Endothelial cell (in vitro differentiated cells): ENCODE data around the gene OXNAD1. TPM values are rescaled to one million over a fixed set of nuclear protein-coding genes. Genes with fewer than 3 reads are reported as not detected.

ENCODE experiments used
- DNase-seq: peaks from one replicate; pipeline ENCODE4 v3.0.0; 2021; ENCODE audit warnings: low spot score
- H3K27ac Mint-ChIP-seq: one replicate; pipeline ENCODE4 v1.8.0; 2021; ENCODE audit warnings: mixed read lengths, inconsistent platforms; ENCODE audit not compliant: unreplicated experiment
- H3K27me3 Mint-ChIP-seq: one replicate; pipeline ENCODE4 v1.8.0; 2021; ENCODE audit warnings: mild to moderate bottlenecking, moderate library complexity, mixed read lengths, inconsistent platforms; ENCODE audit not compliant: unreplicated experiment
- H3K36me3 Mint-ChIP-seq: one replicate; pipeline ENCODE4 v1.8.0; 2021; ENCODE audit warnings: mild to moderate bottlenecking, low read depth, mixed read lengths, inconsistent platforms; ENCODE audit not compliant: unreplicated experiment
- H3K4me1 Mint-ChIP-seq: one replicate; pipeline ENCODE4 v1.8.0; 2021; ENCODE audit warnings: mild to moderate bottlenecking, mixed read lengths, inconsistent platforms; ENCODE audit not compliant: unreplicated experiment
- H3K4me3 Mint-ChIP-seq: one replicate; pipeline ENCODE4 v1.8.0; 2021; ENCODE audit warnings: mild to moderate bottlenecking, mixed read lengths, inconsistent platforms; ENCODE audit not compliant: unreplicated experiment
- H3K9me3 Mint-ChIP-seq: one replicate; pipeline ENCODE4 v1.8.0; 2021; ENCODE audit warnings: mixed read lengths, inconsistent platforms; ENCODE audit not compliant: unreplicated experiment
- total RNA-seq: library from RNA; stranded (reverse); fragmentation: NEBNext Ultra II Directional; extraction: Animal tissue kit (Norgen Biotek cat#: 25700); gene quantifications from one replicate; pipeline ENCODE4 v1.2.1, GENCODE V29; 2021; ENCODE audit not compliant: unreplicated experiment
- TF ChIP-seq, protein P1 (sequence below): fragments of 200-600 bp; sonication (generic); IDR thresholded peaks from one replicate; pipeline ENCODE4 v1.5.0; 2021; ENCODE audit warnings: antibody characterized with exemption; ENCODE audit not compliant: unreplicated experiment

The OXNAD1 gene
- total RNA-seq, 1 donor from 2014 or later: 10.9 TPM

DNA sequence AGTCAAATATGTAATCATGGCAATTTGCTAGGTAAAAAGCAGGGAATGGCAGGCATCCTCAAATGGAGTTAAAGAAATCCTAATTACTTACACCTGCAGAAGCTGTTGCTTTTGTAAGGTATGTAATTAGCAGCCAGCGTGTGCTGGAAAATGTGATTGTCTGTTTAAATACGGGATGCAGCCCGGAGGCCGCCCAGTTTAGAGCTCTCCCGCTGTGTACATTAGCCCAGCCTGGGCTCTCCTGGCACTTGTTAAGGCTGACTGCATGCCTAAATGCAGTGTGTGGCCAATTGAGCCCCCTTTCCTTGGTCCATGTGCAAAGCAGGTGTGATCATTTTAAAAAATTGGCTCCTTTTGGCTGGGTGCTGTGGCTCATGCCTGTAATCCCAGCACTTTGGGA is 9.3 kb upstream of the OXNAD1 start:
- H3K9me3 Mint-ChIP-seq: no peaks in the 10 kb centered on the region
- no peak overlapping the region for H3K27ac Mint-ChIP-seq
- H3K27me3 Mint-ChIP-seq: peaks cover 2% of the 10 kb centered on the region
- no peak overlapping the region for H3K4me3 Mint-ChIP-seq
- peaks cover 11% of the 10 kb centered on the region for H3K4me1 Mint-ChIP-seq
- H3K36me3 Mint-ChIP-seq: peaks cover 6% of the 10 kb centered on the region
- DNase-seq: no peak
- TF ChIP-seq, protein P1, sequence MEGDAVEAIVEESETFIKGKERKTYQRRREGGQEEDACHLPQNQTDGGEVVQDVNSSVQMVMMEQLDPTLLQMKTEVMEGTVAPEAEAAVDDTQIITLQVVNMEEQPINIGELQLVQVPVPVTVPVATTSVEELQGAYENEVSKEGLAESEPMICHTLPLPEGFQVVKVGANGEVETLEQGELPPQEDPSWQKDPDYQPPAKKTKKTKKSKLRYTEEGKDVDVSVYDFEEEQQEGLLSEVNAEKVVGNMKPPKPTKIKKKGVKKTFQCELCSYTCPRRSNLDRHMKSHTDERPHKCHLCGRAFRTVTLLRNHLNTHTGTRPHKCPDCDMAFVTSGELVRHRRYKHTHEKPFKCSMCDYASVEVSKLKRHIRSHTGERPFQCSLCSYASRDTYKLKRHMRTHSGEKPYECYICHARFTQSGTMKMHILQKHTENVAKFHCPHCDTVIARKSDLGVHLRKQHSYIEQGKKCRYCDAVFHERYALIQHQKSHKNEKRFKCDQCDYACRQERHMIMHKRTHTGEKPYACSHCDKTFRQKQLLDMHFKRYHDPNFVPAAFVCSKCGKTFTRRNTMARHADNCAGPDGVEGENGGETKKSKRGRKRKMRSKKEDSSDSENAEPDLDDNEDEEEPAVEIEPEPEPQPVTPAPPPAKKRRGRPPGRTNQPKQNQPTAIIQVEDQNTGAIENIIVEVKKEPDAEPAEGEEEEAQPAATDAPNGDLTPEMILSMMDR: no peak

DNA sequence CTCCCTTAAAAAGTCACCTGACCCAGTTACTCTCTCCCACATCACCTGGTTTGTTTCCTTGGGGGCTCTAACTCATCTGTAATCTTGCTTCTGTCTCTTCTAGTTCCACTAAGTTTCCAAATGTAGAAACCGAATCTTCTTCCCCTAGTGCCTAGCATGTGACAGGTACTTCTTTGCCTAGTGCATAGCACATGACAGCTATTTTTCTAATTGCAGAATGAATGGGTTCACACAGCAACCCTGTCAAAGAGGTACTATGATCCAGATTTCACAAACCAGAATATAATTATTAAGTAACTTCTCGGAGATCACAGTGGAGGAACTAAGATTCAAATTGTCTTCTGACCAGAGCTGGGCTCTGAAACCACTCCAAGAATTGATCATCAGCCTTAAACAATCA is 7.7 kb upstream of the OXNAD1 start:
- TF ChIP-seq, protein P1: no peak
- Mint-ChIP-seq H3K36me3 (peaks cover 6% of the 10 kb centered on the region), H3K27ac (no peak overlapping the region), H3K4me3 (no peak overlapping the region), H3K27me3 (no peaks in the 10 kb centered on the region), H3K4me1 (peaks cover 5% of the 10 kb centered on the region), H3K9me3 (no peaks in the 10 kb centered on the region)
- no peak for DNase-seq

DNA sequence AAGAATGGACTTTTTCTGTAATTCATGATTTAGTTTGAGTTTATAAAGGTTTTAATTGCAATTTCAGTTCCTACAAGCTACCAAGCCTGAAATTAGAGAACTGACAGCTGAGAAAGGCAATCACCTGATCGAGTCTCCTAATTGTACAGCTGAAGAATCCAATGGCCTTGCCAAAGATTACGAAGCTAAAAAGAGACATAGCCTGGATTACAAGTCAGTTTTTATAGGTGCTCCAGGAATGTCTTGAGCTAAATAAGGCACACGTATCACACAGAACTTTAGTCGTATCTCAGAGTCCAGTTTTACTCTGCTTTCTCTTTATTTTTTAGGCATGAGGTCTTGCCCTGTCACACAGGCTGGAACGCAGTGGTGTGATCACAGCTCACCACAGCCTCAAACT is 6.8 kb upstream of the OXNAD1 start:
- TF ChIP-seq, protein P1: no peak
- H3K36me3 Mint-ChIP-seq: peaks cover 6% of the 10 kb centered on the region
- H3K4me3 Mint-ChIP-seq: no peak overlapping the region
- H3K4me1 Mint-ChIP-seq: peaks cover 5% of the 10 kb centered on the region
- H3K27ac Mint-ChIP-seq: no peak overlapping the region
- H3K9me3 Mint-ChIP-seq: no peaks in the 10 kb centered on the region
- H3K27me3 Mint-ChIP-seq: no peaks in the 10 kb centered on the region
- no peak for DNase-seq

GRCh38 chr3:16258866-16259265 is 6.1 kb upstream of the OXNAD1 start:
- Mint-ChIP-seq H3K4me1 (peaks cover 5% of the 10 kb centered on the region), H3K4me3 (no peak overlapping the region), H3K27me3 (no peaks in the 10 kb centered on the region), H3K9me3 (no peaks in the 10 kb centered on the region), H3K27ac (no peak overlapping the region), H3K36me3 (peaks cover 6% of the 10 kb centered on the region)
- no peak for DNase-seq
- TF ChIP-seq, protein P1: no peak

DNA sequence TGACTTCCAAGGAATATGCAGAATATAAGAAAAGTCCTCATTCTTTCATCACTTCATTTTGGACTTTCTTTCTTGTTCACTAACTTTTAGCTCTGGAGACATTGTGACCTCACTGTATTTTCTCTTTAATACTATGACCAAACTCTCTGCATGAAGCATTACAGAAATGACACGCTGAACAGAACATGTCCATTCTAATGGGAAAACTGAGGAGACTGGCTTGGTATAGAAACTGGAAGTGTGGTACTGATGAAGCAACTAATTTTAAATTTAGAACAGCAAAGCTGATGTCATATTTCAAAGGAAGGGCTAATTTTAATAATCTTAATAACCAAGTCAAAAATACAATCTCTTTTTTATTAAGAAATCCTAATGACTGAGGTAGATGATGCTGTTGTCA is 5.0 kb upstream of the OXNAD1 start:
- DNase-seq: no peak

More for the DNA sequence above, 5.0 kb upstream of the OXNAD1 start:
- Mint-ChIP-seq H3K9me3 (no peaks in the 10 kb centered on the region), H3K27me3 (no peaks in the 10 kb centered on the region), H3K4me1 (peaks cover 9% of the 10 kb centered on the region), H3K27ac (no peak overlapping the region), H3K36me3 (peaks cover 6% of the 10 kb centered on the region), H3K4me3 (no peak overlapping the region)
- TF ChIP-seq, protein P1: no peak
